NCI-H2227 treated with DMSO at 0.1 percent for 48 hours (cell line): ENCODE measurements around the gene ZDHHC8.

Source experiments
- DNase-seq: peaks from one replicate; lab custom pipeline; 2025; lab: John Stamatoyannopoulos, UW

ZDHHC8 gene

DNA sequence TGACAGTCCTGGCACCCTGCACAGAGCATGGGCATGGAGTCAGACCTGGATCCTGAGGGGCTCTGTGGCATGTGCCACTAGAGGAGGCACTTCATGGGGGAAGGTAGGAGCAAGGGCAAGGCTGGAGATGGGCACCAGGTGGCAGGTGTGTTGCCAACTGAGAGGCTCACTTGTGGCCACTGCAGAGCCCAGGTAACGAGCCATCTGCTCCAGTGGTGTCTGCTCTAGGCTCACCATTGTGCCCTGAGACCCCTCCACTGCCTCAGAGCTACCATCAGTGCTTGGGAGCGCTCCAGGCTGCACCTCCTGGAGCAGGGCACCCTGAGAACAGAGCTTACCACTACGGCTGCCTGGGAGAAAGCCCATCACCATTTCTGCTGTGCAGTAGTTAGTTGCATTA is 1.3 kb upstream of the ZDHHC8 start:
- no peak for DNase-seq

DNA sequence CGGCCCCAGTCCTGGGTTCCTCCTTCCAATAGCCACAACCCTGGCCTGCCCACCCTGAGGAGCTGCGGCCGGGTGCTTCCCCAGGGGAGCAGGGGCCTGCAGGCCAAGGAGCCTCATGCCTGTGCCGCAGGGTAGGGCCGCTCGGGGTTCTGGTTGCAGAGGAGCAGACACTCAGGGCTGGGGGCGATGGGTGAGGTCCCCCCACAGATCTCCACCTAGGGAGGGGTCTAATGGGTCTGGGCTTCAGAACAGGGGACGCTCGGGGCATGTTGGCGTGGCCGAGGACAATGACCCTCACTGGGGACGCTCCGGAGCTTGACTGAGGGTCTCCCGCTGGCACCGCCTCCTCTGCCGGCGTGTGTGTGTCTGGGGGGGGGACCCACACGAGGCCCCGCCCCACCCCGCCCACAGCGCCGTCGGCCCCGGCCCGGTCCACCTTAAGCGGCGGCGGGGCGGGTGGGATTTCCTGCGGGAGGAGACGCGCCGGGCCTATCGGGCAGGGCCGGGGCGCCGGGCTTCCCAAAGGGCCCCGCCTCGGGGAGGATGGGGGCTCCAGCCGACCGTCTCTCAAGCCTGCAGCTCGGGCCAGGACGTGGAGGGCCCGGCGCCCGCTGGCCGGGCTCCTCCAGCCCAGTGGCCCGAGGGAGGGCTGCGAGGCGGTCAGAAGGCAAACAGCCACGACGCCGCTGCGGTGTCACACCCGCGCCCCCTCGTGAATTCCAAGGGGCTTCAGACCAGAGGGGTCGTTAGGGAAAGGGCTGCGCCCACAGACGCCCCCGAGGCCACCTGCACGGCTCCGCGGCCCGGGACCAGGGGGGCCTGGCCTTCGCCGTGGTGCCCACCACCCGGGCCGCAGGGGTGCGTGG is 640 bp upstream of the ZDHHC8 start:
- peak; percentile 59 for DNase-seq

DNA sequence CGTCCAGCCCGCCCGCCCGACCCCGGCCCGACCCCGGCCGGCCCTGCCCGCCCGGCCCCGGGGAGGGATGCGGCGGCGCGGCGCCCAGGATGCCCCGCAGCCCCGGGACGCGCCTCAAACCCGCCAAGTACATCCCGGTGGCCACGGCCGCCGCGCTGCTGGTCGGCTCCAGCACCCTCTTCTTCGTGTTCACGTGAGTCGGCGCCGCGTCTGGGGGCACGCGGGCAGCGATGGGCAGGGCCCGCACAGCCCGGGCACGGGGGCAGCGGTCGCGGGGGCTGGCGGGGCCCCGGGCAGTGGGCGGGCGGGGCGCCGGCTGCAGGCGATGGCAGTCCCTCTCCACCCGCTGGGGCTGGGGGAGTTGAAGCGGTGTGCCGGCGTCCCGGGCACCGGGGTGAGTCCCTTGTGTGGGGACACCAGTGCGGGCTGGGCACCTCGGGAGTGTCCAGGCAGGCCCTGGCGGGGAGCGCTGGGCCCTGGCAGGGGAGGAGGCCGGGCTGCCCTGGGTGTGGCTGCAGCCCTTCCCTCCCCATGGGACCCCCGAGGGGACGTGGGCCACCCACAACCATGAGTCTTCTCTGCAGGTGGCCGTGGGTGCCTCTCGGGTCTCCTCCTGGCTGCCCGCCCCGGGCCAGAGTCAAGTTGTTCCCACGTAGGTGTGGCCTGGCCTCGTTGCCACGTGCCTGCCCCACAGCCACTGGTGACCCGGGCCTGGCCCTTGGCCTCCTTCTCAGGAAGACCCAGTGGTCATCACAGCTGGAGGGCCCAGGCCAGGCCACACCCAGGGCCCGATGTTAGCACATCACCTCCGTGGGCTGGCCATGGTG is 468 bp downstream of the ZDHHC8 start:
- DNase-seq, result no peak

DNA sequence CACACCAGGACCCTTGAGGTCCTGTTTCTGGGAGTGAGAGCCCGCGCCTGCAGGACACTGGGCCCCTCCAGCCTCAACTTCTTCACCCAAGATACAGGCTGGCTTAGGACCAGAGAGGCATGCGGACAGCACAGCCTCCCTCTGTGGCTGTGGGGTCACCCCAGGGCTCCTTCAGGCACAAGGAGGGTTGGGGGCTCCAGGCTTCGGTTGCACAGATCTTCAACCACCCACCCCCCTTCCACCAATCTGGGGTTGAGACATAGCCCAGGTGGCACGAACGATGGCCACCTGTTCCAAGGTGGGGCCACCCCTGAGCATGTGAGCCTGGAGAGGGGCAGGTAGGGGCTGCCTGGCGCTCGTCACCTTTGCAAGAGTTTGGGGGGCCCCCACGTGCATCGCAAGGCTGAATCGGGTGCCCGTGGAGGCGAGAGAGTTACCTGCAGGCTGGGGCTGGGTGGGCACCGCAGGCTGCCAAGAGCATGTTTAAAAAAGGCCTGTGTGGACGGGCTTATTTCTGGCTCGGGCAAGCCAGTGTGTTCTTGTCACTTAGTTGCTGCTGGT is 1.2 kb downstream of the ZDHHC8 start:
- DNase-seq, result no peak

DNA sequence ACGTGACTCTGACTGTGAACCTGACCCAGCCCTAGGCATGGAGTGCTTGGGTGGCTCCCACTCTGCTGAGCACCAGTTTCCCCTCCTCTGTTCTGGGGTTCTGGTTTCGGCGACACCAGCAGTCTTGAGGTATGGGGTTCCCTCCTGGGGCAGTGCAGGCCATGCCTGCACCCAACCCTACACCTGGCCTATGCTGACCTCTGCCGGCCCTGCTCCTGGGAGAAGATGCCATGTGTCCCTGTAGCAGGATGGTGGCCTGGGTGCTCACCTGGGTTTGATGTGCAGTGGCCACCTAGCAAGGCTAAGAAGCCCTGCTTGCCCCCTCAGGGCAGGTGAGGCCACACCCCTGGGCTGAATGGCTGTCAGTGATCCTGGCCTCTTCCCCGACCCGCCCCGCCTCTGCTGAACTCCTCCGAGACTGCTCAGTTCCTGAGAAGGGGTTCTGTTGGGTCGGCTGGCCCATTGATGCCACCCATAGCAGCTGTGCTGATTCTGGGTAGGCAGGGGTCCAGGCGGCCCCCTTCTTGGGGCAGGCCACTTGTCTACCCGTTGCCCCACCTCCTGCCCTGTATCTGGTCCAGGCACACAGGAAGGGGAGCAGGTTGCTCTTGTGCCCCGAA is 2.4 kb downstream of the ZDHHC8 start:
- no peak for DNase-seq

DNA sequence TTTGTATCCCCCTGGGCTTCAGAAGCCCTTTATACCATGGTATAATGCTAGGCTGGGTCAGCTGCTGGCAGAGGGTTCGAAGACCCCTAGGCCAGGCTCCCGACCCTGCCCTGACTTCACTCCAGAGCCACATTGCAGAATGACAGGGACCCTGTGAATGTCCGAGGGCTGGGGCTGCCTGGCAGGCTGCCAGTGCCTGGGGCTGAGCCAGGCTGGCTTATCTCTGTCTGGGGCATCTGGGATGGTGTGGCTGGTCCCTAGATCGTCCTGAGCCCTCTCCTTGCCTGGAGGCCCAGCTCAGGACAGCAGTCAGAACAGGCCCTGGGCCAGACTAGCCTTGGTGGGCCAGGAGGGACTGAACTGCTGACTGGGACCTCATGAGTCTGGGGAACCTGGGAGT is 3.7 kb downstream of the ZDHHC8 start:
- DNase-seq, result no peak

DNA sequence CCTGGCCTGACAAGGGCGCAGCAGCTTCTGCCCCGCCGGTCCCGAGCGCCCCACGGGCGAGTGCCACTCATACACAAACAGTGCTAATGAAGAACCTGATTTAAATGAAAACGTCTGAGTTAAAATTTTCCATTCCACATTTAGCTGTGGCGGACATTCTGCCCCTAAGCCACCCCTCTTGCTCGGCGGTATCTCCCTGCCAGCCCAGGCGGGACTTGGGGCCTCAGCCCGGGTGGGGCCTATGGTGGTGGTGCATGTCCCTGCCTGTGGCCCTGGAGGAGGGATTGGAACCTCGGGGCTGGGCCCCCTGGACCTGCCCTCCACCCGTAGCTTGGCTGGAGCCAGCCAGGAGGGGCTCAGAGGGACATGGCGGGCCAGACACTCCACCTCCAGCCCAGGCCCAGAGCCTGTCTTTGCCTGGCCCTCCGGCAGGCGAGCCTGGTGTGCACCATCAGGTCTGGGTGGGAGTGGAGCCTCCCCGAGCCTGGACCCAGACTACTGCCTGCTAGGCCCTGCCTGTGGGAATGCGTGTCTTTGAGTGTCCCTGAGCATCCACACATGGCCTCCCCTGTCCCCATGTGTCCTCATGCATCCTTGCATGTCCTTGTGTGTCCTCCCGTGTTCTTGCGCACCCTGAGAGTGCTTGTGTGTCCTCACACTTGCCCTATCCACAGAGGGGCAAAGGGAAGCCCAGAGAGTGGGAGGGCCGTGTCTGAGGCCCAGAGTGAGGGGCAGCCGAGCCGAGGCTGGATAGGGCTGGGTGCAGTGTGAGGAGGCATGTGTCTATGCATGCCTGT is 4.4 kb downstream of the ZDHHC8 start:
- no peak for DNase-seq

DNA sequence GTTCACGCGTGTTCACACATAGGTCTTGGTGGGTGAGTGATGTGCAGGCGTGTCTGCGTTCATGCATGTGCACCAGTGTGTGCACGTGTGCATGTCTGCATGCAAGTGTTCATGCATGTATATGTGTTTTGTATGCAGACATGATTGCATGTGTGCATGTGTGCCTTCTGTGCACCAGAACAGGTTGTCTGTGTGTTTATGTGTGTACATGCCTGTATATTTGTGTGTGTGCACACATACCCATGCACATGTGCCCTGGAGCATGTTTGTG is 4.9 kb downstream of the ZDHHC8 start:
- no peak for DNase-seq

DNA sequence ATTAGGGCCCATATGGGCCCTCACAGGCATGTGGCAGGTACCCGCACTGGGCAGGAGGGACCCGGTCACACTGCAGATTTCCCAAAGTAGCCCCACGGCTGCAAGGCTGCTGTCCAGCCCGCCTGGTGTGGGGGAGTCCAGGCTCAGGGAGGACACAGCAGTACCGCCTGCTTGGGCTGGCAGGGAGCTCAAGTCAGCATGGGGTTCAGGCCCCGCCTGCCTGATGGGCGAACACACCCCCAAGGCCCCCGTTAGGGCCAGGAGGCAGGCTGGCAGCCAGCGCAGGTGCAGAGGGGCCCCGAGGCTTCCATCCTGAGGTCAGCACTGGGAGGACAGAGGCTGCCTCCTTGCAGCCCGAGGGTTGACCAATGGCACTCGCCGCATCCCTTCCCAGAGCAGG is 5.5 kb downstream of the ZDHHC8 start:
- no peak for DNase-seq

DNA sequence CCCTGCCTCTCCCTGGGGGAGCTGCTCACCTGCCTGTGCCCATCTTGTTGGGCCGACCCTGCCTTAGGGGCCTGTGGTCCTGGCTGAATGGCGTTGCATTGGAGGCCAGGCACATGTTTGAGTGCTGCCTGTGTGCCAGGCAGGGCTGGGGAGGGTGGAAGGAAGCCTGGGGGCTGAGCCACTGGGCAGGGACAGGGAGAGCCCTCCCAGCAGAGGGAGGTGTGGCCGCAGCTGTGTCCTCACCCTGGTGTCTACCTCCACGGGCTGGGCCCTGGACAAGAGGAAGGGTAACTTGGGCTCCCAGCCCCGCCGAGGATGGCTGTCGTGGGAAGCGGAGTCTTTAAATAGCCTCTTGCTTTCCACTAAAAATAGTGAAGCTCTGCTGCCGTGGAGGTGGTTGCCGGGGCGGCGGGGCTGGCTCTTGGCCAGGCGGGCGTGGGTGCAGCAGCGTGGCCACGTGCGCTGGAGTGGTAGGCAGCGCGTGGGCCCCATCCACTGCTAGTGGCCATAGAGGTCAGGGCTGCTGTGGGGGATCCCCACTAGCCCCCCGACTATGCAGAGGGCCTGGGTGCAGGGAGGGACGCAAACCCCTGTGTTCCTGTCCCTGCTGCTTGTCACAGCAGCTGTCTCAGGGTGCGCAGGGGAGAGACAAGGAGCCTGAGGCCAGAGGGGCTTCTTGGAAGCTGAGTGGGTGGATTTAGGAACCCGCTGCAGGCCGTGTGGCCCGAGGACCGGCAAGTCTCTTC is 6.2 kb downstream of the ZDHHC8 start:
- DNase-seq, result no peak

DNA sequence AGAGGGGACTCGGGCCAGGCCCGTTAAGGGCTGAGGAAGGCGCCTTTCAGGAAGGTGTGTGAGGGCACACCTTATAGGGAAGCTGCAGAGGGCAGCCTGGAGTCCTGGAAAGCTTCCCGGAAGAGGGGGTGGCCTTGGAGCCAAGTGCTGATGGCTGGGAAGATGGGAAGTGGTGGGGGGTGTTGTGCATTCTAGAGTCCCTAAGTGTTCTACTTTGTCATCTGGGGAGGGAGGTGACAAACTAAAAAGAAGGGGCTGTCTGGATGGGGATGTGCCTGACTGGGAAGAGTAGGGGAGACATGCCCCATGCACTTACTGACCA is 6.8 kb downstream of the ZDHHC8 start:
- DNase-seq, result no peak

DNA sequence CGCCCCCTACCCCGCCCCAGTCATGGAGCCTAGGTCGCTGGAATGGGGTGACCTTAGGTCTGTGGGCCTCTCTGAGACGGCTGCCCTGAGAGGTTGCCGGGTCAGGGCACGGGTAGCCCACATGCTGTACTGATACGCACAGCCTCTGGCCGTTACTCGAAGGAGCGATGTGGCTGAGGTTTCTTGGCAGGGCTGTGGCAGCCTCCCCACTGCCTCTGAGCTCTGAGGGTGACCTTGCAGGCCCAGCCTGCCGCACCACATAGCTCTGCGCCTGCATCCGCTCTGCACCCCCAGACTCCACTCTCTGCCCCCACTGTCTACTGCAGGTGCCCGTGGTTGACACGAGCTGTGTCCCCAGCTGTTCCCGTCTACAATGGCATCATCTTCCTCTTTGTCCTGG is 7.3 kb downstream of the ZDHHC8 start:
- DNase-seq, result no peak

DNA sequence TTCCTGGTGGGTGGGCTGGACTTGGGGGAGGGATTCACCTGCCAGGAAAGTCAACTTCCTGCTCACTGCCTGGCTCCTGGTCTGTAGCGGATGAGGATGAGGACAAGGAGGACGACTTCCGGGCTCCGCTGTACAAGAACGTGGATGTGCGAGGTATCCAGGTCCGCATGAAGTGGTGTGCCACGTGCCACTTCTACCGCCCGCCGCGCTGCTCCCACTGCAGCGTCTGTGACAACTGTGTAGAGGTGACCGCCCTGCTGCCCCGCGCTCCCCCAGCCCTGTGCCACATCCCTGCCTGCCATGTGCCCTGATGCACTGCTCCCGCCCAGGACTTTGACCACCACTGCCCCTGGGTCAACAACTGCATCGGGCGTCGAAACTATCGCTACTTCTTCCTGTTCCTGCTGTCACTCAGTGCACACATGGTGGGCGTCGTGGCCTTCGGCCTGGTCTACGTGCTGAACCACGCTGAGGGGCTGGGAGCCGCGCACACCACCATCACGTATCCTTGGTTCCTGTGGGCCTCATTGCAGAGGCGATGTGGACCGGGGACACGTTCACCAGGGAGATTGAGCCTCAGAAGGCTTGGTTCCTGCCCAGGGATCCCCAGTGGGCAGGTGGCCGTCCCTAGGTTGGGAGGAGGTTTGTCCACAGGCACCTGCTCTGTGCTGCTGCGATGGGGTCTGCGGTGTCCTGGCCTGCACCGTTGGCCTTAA is 7.9 kb downstream of the ZDHHC8 start:
- no peak for DNase-seq

DNA sequence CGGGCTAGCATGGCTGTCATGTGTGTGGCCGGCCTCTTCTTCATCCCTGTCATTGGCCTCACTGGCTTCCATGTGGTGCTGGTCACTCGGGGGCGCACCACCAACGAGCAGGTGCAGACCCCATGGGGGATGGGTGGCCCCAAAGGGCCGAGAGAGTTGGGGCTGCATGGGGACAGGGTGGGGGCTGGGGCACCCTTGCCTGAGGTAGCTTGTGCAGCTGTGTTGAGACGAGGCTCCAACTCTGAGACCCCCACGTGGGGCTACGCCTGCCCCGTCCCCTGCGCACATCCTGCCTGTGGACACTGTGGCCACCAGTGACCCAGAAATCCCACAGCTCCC is 8.5 kb downstream of the ZDHHC8 start:
- no peak for DNase-seq

DNA sequence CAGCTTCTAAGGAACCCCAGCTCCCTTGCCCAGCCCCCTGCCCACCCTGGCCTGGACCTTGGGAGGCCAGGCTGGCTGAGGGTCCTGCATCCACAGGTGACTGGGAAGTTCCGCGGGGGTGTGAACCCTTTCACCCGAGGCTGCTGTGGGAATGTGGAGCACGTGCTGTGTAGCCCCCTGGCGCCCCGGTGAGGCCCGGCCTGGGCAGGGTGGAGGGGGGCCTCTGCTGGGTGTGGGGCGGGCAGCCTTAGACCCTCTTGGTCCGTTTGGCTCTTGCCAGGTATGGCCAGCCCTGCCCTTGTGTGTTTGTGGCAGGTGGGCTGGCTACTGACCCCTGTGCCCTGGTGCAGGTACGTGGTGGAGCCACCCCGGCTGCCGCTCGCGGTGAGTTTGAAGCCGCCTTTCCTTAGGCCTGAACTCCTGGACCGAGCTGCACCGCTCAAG is 8.9 kb downstream of the ZDHHC8 start:
- no peak for DNase-seq

DNA sequence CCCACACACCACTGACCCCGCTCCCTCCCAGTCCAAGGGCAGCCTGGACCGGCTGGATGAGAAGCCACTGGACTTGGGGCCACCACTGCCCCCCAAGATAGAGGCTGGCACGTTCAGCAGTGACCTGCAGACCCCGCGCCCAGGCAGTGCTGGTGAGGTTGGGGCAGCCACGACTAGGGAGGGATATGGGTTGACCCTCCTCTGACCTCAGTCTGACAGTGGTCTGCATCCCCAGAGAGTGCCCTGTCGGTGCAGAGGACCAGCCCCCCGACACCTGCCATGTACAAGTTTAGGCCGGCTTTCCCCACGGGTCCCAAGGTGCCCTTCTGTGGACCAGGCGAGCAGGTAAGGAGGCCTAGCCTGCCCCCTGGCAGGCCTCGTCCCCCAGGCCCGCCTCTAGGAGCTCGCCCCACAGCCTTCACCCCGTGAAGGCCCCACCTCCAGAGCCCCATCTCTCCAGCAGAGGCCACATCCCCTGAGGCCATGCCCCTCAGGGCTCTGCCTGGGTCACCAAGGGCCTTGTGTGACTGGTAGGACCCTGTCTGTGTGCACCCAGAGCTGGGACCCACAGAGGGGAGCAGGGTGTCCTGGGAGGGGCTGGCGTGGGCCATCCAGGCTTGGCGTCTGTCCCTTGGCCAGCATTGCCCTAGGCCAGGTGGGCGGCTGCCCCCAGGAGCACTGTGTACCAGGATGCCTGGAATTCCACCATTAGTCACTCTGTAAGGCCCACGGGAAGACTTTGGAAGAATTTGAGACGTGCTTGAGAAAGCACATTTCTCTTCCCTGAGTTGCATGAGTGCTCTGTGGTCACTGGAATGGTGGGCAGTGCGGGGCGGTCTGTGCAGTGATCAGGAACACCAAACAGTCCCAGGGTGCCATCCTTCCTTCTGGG is 9.8 kb downstream of the ZDHHC8 start:
- DNase-seq, result no peak

DNA sequence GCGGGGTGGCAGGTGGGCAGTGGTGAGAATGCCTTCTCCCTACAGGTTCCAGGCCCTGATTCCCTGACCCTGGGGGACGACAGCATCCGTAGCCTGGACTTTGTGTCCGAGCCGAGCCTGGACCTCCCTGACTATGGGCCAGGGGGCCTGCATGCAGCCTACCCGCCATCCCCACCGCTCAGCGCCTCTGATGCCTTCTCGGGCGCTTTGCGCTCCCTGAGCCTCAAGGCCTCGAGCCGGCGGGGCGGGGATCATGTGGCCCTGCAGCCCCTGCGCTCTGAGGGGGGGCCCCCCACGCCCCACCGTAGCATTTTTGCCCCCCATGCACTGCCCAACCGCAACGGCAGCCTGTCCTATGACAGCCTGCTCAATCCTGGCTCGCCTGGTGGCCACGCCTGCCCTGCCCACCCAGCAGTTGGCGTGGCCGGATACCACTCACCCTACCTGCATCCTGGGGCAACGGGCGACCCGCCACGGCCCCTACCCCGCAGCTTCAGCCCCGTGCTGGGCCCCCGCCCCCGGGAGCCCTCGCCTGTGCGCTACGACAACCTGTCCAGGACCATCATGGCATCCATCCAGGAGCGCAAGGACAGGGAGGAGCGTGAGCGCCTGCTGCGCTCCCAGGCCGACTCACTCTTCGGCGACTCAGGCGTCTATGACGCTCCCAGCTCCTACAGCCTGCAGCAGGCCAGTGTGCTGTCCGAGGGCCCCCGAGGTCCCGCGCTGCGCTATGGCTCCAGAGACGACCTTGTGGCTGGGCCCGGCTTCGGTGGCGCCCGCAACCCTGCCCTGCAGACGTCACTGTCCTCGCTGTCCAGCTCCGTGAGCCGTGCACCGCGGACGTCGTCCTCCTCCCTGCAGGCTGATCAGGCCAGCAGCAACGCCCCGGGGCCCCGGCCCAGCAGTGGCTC is 11.4 kb downstream of the ZDHHC8 start:
- DNase-seq, result no peak

DNA sequence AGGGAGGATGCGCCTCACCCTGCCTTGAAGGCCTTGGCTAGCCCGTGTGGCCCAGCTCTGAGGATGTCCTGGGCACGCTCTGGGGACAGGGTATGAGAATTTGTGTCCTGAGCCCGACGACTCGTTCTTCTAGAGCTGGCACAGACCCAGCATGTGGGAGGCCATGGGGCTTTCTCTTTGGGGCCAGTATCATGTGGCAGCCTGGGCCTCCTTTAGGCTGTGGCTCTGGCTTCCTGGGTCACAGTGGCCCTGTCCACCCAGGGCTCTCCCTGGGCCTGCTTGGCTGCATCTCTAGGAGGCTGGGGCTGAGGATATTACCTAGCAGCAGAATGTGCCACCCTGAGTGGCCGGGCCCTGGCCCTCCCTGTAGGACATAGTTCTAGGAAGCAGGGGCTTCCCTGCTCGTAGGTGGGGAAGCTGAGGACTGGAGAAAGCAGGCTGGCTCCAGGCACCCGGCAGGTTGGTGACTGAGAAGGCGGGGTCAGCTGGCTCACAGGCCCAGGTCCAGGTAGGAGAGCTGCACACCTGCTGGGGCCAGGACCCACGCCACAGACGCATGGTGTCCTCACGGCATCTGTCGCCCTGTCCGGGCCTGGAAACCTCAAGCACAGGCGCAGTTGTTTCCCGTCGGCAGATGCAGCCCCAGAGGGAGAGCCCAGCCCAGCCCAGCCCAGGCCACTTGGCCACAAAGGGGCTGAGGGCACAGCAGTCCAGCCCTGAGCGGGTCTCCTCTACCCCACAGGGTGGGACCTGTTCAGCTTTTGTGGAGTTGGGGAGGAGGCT is 12.5 kb downstream of the ZDHHC8 start:
- no peak for DNase-seq
